ENCODE results near the gene IFI30. TPM values are rescaled to one million over a fixed set of nuclear protein-coding genes. Genes with fewer than 3 reads are reported as not detected.

The IFI30 gene
- total and polyA plus RNA-seq, 4 donors, result 60.2 to 130 (median 109) TPM

DNA sequence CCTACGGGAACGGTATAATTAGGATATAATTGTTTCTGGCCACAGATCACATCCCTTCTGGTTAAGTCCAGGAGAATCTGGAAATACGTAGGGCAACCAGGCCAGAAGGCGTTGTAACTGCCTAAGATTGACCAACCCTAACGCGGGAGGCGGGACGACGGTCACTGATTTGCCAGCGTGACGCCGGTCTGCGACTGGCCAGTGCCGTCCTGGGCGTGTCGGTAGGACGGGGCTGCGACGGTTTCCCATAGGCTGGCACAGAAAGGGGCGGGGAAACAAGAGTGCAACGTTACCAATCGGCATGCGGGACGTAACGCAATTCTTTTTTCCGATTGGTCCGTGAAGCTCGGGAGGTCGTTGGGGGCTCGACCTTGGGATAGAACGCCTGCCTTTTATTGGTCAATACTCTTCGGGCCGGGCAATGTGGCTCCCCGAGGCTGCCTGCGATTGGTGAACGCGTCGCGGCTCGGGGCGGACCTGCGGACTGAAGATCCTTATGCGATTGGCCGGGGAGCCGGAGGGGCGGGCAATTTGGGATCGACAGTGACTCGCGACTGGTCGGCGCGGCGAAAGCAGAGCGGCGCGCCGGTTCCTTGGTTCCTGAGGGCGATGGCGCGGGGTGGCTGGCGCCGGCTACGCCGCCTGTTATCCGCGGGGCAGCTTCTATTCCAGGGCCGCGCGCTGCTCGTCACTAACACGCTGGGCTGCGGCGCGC lies 19.2 kb downstream of the IFI30 start, which contains the start of gene MPV17L2 (continued):
- TF ChIP-seq, protein P1, sequence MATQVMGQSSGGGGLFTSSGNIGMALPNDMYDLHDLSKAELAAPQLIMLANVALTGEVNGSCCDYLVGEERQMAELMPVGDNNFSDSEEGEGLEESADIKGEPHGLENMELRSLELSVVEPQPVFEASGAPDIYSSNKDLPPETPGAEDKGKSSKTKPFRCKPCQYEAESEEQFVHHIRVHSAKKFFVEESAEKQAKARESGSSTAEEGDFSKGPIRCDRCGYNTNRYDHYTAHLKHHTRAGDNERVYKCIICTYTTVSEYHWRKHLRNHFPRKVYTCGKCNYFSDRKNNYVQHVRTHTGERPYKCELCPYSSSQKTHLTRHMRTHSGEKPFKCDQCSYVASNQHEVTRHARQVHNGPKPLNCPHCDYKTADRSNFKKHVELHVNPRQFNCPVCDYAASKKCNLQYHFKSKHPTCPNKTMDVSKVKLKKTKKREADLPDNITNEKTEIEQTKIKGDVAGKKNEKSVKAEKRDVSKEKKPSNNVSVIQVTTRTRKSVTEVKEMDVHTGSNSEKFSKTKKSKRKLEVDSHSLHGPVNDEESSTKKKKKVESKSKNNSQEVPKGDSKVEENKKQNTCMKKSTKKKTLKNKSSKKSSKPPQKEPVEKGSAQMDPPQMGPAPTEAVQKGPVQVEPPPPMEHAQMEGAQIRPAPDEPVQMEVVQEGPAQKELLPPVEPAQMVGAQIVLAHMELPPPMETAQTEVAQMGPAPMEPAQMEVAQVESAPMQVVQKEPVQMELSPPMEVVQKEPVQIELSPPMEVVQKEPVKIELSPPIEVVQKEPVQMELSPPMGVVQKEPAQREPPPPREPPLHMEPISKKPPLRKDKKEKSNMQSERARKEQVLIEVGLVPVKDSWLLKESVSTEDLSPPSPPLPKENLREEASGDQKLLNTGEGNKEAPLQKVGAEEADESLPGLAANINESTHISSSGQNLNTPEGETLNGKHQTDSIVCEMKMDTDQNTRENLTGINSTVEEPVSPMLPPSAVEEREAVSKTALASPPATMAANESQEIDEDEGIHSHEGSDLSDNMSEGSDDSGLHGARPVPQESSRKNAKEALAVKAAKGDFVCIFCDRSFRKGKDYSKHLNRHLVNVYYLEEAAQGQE (IDR thresholded peaks at IDR 0.05), result peak; percentile 78
- no peak for TF ChIP-seq FOXA2 (IDR thresholded peaks at IDR 0.05)
- peak; percentile 100 for TF ChIP-seq NR2F2 (IDR thresholded peaks at IDR 0.05)
- no peak for TF ChIP-seq EGR1 (IDR thresholded peaks at IDR 0.05; ENCODE audit: low read depth in 2 of 2)
- TF ChIP-seq, protein P2, sequence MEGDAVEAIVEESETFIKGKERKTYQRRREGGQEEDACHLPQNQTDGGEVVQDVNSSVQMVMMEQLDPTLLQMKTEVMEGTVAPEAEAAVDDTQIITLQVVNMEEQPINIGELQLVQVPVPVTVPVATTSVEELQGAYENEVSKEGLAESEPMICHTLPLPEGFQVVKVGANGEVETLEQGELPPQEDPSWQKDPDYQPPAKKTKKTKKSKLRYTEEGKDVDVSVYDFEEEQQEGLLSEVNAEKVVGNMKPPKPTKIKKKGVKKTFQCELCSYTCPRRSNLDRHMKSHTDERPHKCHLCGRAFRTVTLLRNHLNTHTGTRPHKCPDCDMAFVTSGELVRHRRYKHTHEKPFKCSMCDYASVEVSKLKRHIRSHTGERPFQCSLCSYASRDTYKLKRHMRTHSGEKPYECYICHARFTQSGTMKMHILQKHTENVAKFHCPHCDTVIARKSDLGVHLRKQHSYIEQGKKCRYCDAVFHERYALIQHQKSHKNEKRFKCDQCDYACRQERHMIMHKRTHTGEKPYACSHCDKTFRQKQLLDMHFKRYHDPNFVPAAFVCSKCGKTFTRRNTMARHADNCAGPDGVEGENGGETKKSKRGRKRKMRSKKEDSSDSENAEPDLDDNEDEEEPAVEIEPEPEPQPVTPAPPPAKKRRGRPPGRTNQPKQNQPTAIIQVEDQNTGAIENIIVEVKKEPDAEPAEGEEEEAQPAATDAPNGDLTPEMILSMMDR (IDR thresholded peaks at IDR 0.05; ENCODE audit: low read depth, low read length, missing input control), result no peak
- peak; percentile 100 for TF ChIP-seq SP1 (IDR thresholded peaks at IDR 0.05)
- TF ChIP-seq RAD21 (IDR thresholded peaks at IDR 0.05), result no peak

DNA sequence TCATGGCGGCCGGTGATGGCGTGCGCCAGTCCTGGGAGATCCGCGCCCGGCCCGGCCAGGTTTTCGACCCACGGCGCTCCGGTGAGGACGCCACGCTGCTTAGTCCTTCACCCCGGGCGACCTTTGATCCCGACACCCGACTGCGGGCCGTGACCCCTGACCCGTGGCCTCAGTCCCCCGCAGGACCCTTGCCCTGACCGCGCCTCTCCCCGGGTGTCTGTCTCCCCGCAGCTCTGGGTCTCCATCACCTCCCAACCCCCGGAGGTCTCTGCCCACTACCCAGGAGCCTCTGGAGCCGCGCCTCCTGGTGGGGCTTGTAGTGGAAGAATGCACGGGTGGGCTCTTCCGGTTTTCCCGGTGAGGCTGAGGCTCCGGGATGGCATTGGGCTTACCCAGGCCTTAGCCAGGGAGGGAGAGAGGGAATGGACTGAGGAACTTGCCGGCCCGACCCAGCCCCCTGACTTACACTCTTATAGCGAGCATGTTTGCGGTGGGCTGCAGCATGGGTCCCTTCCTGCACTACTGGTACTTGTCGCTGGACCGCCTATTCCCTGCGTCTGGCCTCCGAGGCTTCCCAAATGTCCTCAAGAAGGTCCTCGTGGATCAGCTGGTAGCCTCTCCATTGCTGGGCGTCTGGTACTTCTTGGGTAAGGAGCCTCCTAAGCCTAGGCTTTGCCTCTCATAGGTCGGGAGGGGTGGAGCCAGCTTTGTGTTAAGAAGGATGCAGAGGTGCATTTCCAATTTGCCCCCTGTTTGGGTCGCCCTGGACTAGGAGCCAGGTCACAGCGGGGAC lies 20.0 kb downstream of the IFI30 start:
- no peaks in the 10 kb centered on the region for H3K27me3 ChIP-seq (ENCODE audit: control insufficient read depth in 4 of 4, insufficient read depth in 4 of 4, low read length in 3 of 4)
- H3K4me3 ChIP-seq (ENCODE audit: low read depth in 1 of 3, low read length in 3 of 3), result peak overlapping the region; percentile 43 to 87 (median 86)
- H3K9me3 ChIP-seq (ENCODE audit: control insufficient read depth in 4 of 4, low read length in 3 of 4), result no peaks in the 10 kb centered on the region
- no peak for TF ChIP-seq SP1 (IDR thresholded peaks at IDR 0.05)
- TF ChIP-seq FOXA1 (IDR thresholded peaks at IDR 0.05), result no peak
- TF ChIP-seq, protein P1 (IDR thresholded peaks at IDR 0.05), result no peak
- TF ChIP-seq RXRA (IDR thresholded peaks at IDR 0.05), result no peak
- no peak for TF ChIP-seq JUND (IDR thresholded peaks at IDR 0.05)
- TF ChIP-seq FOXA2 (IDR thresholded peaks at IDR 0.05), result no peak
- 7% methylated on average over 46 of the region's 46 CpGs for WGBS
- H3K4me1 ChIP-seq (ENCODE audit: control insufficient read depth in 4 of 4, insufficient read depth in 4 of 4, low read length in 3 of 4), result peaks cover 7 to 19% (median 14%) of the 10 kb centered on the region in 4 donors
- H3K9ac ChIP-seq (ENCODE audit: low read depth in 1 of 2, low read length in 2 of 2), result peak overlapping the region; percentile 1 to 22
- H3K36me3 ChIP-seq (ENCODE audit: control insufficient read depth in 4 of 4, insufficient read depth in 3 of 4, low read depth in 1 of 4, low read length in 3 of 4), result peaks cover 0 to 8% (median 2%) of the 10 kb centered on the region in 4 donors
- DNase-seq (ENCODE audit: low spot score), result no peak
- H3K27ac ChIP-seq (ENCODE audit: low read depth in 1 of 2, low read length in 2 of 2), result peak overlapping the region; percentile 64 to 70
